LNCaP clone FGC (cell line): Measurements from ENCODE around the gene CHD6.

Source experiments
- DNase-seq: peaks from one replicate; pipeline ENCODE4 v3.0.0-alpha.2; 2011; ENCODE audit warnings: low read depth
- H3K4me3 ChIP-seq: 2 replicates; pipeline ENCODE4 v1.5.1; 2011; ENCODE audit warnings: mild to moderate bottlenecking, low read depth, low read length, control low read depth
- CTCF ChIP-seq: IDR thresholded peaks from 2 replicates; pipeline ENCODE4 v1.5.1; 2012; ENCODE audit warnings: mild to moderate bottlenecking; ENCODE audit not compliant: control insufficient read depth, insufficient read depth; ENCODE audit errors: extremely low read depth

The CHD6 gene

GRCh38 chr20:41366546-41367392, 251.4 kb downstream of the CHD6 start, which contains the start of gene EMILIN3:
Gene EMILIN3, minus strand, starts transcription at chr20:41366818. Its CDS starts 184 bp downstream, at chr20:41366634.
- no peak for DNase-seq
- TF ChIP-seq CTCF = no peak

GRCh38 chr20:41365777-41366545, 252.2 kb downstream of the CHD6 start:
- no peak for TF ChIP-seq CTCF
- no peak overlapping the region for H3K4me3 ChIP-seq
- no peak for DNase-seq

More at GRCh38 chr20:41366546-41367392, 251.4 kb downstream of the CHD6 start, which contains the start of gene EMILIN3:
- no peak within 1 kb of the TSS for H3K4me3 ChIP-seq

- no peak for DNase-seq
- H3K4me3 ChIP-seq = no peak overlapping the region
- no peak for TF ChIP-seq CTCF
Observed at GRCh38 chr20:41364967-41365765, 253.0 kb downstream of the CHD6 start.

- TF ChIP-seq CTCF = no peak
- no peak overlapping the region for H3K4me3 ChIP-seq
- no peak for DNase-seq
Observed at GRCh38 chr20:41364236-41364855, 253.8 kb downstream of the CHD6 start.

- DNase-seq = no peak
- no peak overlapping the region for H3K4me3 ChIP-seq
- TF ChIP-seq CTCF = no peak
Observed at GRCh38 chr20:41363601-41364000, 254.6 kb downstream of the CHD6 start.

GRCh38 chr20:41362748-41363140, 255.4 kb downstream of the CHD6 start:
- no peak for DNase-seq
- no peak overlapping the region for H3K4me3 ChIP-seq
- TF ChIP-seq CTCF = no peak
